ENCODE data around the gene PHF12. TPM values are rescaled to one million over a fixed set of nuclear protein-coding genes. Genes with fewer than 3 reads are reported as not detected.

Gene PHF12
- total and polyA plus RNA-seq, 2 experiments from 2014 or later, result 19.7 to 41.0 TPM

DNA sequence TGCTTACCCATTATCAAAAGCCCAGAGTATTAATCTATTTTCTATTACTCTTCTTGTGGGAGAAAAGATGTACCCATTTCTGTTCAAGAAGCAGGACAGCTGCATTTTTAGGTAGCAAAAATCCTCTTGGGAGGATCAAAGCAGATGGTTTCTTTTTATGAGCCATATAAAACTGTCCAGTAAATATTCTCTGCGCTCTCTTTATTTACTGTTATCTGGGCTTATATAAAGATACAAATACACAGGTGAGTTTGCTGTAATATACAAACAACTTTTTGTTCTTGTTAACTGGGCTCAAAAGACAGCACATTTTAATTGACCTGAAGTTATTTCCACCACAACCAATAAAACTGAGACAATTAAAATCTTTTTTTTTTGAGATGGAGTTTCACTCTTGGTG is 10.1 kb downstream of the PHF12 start:
- Mint-ChIP-seq H3K27ac (no peak overlapping the region), H3K4me1 (peaks cover 60% of the 10 kb centered on the region), H3K4me3 (no peak overlapping the region), H3K36me3 (ENCODE audit: low read depth) (peaks cover 35% of the 10 kb centered on the region), H3K27me3 (ENCODE audit: insufficient read depth, low read depth, poor library complexity) (no peaks in the 10 kb centered on the region), H3K9me3 (no peaks in the 10 kb centered on the region)
- TF ChIP-seq, protein P1, sequence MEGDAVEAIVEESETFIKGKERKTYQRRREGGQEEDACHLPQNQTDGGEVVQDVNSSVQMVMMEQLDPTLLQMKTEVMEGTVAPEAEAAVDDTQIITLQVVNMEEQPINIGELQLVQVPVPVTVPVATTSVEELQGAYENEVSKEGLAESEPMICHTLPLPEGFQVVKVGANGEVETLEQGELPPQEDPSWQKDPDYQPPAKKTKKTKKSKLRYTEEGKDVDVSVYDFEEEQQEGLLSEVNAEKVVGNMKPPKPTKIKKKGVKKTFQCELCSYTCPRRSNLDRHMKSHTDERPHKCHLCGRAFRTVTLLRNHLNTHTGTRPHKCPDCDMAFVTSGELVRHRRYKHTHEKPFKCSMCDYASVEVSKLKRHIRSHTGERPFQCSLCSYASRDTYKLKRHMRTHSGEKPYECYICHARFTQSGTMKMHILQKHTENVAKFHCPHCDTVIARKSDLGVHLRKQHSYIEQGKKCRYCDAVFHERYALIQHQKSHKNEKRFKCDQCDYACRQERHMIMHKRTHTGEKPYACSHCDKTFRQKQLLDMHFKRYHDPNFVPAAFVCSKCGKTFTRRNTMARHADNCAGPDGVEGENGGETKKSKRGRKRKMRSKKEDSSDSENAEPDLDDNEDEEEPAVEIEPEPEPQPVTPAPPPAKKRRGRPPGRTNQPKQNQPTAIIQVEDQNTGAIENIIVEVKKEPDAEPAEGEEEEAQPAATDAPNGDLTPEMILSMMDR (conservative IDR thresholded peaks at IDR 0.05; ENCODE audit: low read depth in 2 of 2), result no peak
- TF ChIP-seq NANOG (IDR thresholded peaks at IDR 0.05; ENCODE audit: borderline replicate concordance) (no peak), POLR2AphosphoS5 (IDR thresholded peaks at IDR 0.05; ENCODE audit: low read depth) (no peak), ZNF114 (CRISPR knock-in tag; IDR thresholded peaks at IDR 0.05) (no peak), ZNF331 (CRISPR knock-in tag; IDR thresholded peaks at IDR 0.05; ENCODE audit: low read depth) (no peak), JUNB (IDR thresholded peaks at IDR 0.05; ENCODE audit: unreplicated experiment) (no peak), EZH2phosphoT487 (IDR thresholded peaks at IDR 0.05; ENCODE audit: unreplicated experiment) (no peak), STAT1 (IDR thresholded peaks at IDR 0.05; ENCODE audit: unreplicated experiment) (no peak), EZH2 (IDR thresholded peaks at IDR 0.05; ENCODE audit: low read depth, unreplicated experiment) (no peak), CREB1 (CRISPR knock-in tag; IDR thresholded peaks at IDR 0.05; ENCODE audit: low read depth) (no peak)
- TF ChIP-seq, protein P2, sequence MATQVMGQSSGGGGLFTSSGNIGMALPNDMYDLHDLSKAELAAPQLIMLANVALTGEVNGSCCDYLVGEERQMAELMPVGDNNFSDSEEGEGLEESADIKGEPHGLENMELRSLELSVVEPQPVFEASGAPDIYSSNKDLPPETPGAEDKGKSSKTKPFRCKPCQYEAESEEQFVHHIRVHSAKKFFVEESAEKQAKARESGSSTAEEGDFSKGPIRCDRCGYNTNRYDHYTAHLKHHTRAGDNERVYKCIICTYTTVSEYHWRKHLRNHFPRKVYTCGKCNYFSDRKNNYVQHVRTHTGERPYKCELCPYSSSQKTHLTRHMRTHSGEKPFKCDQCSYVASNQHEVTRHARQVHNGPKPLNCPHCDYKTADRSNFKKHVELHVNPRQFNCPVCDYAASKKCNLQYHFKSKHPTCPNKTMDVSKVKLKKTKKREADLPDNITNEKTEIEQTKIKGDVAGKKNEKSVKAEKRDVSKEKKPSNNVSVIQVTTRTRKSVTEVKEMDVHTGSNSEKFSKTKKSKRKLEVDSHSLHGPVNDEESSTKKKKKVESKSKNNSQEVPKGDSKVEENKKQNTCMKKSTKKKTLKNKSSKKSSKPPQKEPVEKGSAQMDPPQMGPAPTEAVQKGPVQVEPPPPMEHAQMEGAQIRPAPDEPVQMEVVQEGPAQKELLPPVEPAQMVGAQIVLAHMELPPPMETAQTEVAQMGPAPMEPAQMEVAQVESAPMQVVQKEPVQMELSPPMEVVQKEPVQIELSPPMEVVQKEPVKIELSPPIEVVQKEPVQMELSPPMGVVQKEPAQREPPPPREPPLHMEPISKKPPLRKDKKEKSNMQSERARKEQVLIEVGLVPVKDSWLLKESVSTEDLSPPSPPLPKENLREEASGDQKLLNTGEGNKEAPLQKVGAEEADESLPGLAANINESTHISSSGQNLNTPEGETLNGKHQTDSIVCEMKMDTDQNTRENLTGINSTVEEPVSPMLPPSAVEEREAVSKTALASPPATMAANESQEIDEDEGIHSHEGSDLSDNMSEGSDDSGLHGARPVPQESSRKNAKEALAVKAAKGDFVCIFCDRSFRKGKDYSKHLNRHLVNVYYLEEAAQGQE (IDR thresholded peaks at IDR 0.05; ENCODE audit: unreplicated experiment), result no peak
- TF ChIP-seq, protein P3, sequence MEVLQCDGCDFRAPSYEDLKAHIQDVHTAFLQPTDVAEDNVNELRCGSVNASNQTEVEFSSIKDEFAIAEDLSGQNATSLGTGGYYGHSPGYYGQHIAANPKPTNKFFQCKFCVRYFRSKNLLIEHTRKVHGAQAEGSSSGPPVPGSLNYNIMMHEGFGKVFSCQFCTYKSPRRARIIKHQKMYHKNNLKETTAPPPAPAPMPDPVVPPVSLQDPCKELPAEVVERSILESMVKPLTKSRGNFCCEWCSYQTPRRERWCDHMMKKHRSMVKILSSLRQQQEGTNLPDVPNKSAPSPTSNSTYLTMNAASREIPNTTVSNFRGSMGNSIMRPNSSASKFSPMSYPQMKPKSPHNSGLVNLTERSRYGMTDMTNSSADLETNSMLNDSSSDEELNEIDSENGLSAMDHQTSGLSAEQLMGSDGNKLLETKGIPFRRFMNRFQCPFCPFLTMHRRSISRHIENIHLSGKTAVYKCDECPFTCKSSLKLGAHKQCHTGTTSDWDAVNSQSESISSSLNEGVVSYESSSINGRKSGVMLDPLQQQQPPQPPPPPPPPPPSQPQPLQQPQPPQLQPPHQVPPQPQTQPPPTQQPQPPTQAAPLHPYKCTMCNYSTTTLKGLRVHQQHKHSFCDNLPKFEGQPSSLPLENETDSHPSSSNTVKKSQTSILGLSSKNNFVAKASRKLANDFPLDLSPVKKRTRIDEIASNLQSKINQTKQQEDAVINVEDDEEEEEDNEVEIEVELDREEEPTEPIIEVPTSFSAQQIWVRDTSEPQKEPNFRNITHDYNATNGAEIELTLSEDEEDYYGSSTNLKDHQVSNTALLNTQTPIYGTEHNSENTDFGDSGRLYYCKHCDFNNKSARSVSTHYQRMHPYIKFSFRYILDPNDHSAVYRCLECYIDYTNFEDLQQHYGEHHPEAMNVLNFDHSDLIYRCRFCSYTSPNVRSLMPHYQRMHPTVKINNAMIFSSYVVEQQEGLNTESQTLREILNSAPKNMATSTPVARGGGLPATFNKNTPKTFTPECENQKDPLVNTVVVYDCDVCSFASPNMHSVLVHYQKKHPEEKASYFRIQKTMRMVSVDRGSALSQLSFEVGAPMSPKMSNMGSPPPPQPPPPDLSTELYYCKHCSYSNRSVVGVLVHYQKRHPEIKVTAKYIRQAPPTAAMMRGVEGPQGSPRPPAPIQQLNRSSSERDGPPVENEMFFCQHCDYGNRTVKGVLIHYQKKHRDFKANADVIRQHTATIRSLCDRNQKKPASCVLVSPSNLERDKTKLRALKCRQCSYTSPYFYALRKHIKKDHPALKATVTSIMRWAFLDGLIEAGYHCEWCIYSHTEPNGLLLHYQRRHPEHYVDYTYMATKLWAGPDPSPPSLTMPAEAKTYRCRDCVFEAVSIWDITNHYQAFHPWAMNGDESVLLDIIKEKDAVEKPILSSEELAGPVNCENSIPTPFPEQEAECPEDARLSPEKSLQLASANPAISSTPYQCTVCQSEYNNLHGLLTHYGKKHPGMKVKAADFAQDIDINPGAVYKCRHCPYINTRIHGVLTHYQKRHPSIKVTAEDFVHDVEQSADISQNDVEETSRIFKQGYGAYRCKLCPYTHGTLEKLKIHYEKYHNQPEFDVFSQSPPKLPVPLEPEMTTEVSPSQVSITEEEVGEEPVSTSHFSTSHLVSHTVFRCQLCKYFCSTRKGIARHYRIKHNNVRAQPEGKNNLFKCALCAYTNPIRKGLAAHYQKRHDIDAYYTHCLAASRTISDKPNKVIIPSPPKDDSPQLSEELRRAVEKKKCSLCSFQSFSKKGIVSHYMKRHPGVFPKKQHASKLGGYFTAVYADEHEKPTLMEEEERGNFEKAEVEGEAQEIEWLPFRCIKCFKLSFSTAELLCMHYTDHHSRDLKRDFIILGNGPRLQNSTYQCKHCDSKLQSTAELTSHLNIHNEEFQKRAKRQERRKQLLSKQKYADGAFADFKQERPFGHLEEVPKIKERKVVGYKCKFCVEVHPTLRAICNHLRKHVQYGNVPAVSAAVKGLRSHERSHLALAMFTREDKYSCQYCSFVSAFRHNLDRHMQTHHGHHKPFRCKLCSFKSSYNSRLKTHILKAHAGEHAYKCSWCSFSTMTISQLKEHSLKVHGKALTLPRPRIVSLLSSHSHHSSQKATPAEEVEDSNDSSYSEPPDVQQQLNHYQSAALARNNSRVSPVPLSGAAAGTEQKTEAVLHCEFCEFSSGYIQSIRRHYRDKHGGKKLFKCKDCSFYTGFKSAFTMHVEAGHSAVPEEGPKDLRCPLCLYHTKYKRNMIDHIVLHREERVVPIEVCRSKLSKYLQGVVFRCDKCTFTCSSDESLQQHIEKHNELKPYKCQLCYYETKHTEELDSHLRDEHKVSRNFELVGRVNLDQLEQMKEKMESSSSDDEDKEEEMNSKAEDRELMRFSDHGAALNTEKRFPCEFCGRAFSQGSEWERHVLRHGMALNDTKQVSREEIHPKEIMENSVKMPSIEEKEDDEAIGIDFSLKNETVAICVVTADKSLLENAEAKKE (CRISPR knock-in tag; IDR thresholded peaks at IDR 0.05), result no peak
- TF ChIP-seq, protein P4, sequence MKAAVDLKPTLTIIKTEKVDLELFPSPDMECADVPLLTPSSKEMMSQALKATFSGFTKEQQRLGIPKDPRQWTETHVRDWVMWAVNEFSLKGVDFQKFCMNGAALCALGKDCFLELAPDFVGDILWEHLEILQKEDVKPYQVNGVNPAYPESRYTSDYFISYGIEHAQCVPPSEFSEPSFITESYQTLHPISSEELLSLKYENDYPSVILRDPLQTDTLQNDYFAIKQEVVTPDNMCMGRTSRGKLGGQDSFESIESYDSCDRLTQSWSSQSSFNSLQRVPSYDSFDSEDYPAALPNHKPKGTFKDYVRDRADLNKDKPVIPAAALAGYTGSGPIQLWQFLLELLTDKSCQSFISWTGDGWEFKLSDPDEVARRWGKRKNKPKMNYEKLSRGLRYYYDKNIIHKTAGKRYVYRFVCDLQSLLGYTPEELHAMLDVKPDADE (IDR thresholded peaks at IDR 0.05), result no peak
- Histone ChIP-seq H4K20me1 (replicated peaks; ENCODE audit: insufficient read depth) (peaks cover 84% of the 10 kb centered on the region), H2AFZ (no peak overlapping the region), H3K79me2 (replicated peaks; ENCODE audit: insufficient read depth) (peaks cover 100% of the 10 kb centered on the region), H3K36me3 (ENCODE audit: insufficient read depth) (peaks cover 17% of the 10 kb centered on the region), H3K4me3 (no peak overlapping the region), H3K27me3 (ENCODE audit: insufficient read depth) (no peaks in the 10 kb centered on the region), H3K9me2 (ENCODE audit: insufficient read depth) (no peaks in the 10 kb centered on the region), H3K4me2 (no peak overlapping the region), H3K27ac (ENCODE audit: low read depth) (no peak overlapping the region), H3K4me1 (ENCODE audit: insufficient read depth) (peaks cover 50% of the 10 kb centered on the region), H3F3A (replicated peaks; ENCODE audit: low read depth) (peaks cover 15% of the 10 kb centered on the region; the same call in 1 of the 2 replicates)
- DNase-seq (ENCODE audit: low spot score), result no peak
- ATAC-seq, result no peak

Data from GM23338 (cell line).